Measurements from ENCODE around the gene SRP14.

The SRP14 gene

GRCh38 chr15:40072216-40072990, 33.4 kb upstream of the SRP14 start:
- no peak for TF ChIP-seq CTCF (IDR thresholded peaks at IDR 0.05; ENCODE audit: low read depth, low read length)
- DNase-seq = no peak
- Histone ChIP-seq H3K27me3 (no peaks in the 10 kb centered on the region), H3K9me3 (no peaks in the 10 kb centered on the region), H3K4me3 (ENCODE audit: low read depth, low read length) (no peak overlapping the region), H3K36me3 (no peaks in the 10 kb centered on the region), H3K4me1 (peaks cover 16% of the 10 kb centered on the region)

- Histone ChIP-seq H3K4me3 (ENCODE audit: low read depth, low read length) (no peak overlapping the region), H3K9me3 (no peaks in the 10 kb centered on the region), H3K4me1 (peaks cover 26% of the 10 kb centered on the region), H3K36me3 (no peaks in the 10 kb centered on the region), H3K27me3 (no peaks in the 10 kb centered on the region)
- no peak for TF ChIP-seq CTCF (IDR thresholded peaks at IDR 0.05; ENCODE audit: low read depth, low read length)
- no peak for DNase-seq
Measured at GRCh38 chr15:40070608-40071218, 31.7 kb upstream of the SRP14 start.

GRCh38 chr15:40070166-40070557, 31.2 kb upstream of the SRP14 start:
- H3K9me3 ChIP-seq = no peaks in the 10 kb centered on the region
- TF ChIP-seq CTCF (IDR thresholded peaks at IDR 0.05; ENCODE audit: low read depth, low read length) = no peak
- H3K4me3 ChIP-seq (ENCODE audit: low read depth, low read length) = no peak overlapping the region
- H3K36me3 ChIP-seq = no peaks in the 10 kb centered on the region
- DNase-seq = peak; percentile 46
- no peaks in the 10 kb centered on the region for H3K27me3 ChIP-seq
- peaks cover 28% of the 10 kb centered on the region for H3K4me1 ChIP-seq

- Histone ChIP-seq H3K9me3 (no peaks in the 10 kb centered on the region), H3K4me3 (ENCODE audit: low read depth, low read length) (peak overlapping the region; percentile 23; the same call in 1 of the 2 replicates), H3K4me1 (peaks cover 35% of the 10 kb centered on the region), H3K36me3 (no peaks in the 10 kb centered on the region), H3K27me3 (no peaks in the 10 kb centered on the region)
- no peak for TF ChIP-seq CTCF (IDR thresholded peaks at IDR 0.05; ENCODE audit: low read depth, low read length)
- DNase-seq = peak; percentile 93
Measured at GRCh38 chr15:40069178-40070165, 30.5 kb upstream of the SRP14 start.

GRCh38 chr15:40067921-40068624, 29.1 kb upstream of the SRP14 start:
- peaks cover 38% of the 10 kb centered on the region for H3K4me1 ChIP-seq
- no peak for DNase-seq
- H3K27me3 ChIP-seq = no peaks in the 10 kb centered on the region
- no peak overlapping the region for H3K4me3 ChIP-seq (ENCODE audit: low read depth, low read length)
- TF ChIP-seq CTCF (IDR thresholded peaks at IDR 0.05; ENCODE audit: low read depth, low read length) = no peak
- no peaks in the 10 kb centered on the region for H3K36me3 ChIP-seq
- no peaks in the 10 kb centered on the region for H3K9me3 ChIP-seq

Data from BE2C (cell line).